ENCODE measurements around the gene ASB11.

ASB11 gene

DNA sequence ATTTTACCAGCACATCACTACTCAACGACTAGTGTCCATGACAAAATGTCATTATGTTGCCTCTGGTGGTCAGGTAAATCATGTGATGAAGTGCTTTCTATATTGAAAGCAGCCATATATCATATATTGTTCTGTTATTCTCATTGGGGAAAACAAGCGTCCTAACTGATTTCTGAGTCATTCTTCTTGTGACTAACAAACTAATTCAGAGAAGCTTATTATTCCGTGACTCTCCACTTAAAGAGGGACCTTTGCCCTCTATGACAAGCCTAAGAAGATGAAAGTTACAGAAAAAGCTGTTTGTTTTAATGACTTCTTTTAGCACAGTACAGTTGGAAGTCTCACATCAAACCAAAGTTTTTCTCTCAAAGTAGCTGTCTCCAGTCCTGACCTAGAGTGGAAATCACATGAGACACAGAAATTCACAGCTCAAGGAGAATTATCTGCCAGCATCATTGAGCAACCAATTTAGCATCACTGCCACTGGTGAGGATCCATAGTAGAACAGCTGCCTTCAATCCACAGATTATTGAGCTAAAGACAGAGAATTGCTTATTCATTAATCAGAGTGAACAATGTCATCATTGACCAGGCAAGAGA, 81.9 kb downstream of the ASB11 start:
- FAIRE-seq (no peak), DNase-seq (ENCODE audit: insufficient read length, low spot score) (no peak)
- TF ChIP-seq POLR2A (IDR thresholded peaks at IDR 0.05; ENCODE audit: low read depth, low read length) = no peak

All from H54 (cell line).